ENCODE results near the gene ZC3H18. TPM values are rescaled to one million over a fixed set of nuclear protein-coding genes. Genes with fewer than 3 reads are reported as not detected.

The ZC3H18 gene
- total RNA-seq, 1 experiment from 2014 or later = 76.4 TPM

DNA sequence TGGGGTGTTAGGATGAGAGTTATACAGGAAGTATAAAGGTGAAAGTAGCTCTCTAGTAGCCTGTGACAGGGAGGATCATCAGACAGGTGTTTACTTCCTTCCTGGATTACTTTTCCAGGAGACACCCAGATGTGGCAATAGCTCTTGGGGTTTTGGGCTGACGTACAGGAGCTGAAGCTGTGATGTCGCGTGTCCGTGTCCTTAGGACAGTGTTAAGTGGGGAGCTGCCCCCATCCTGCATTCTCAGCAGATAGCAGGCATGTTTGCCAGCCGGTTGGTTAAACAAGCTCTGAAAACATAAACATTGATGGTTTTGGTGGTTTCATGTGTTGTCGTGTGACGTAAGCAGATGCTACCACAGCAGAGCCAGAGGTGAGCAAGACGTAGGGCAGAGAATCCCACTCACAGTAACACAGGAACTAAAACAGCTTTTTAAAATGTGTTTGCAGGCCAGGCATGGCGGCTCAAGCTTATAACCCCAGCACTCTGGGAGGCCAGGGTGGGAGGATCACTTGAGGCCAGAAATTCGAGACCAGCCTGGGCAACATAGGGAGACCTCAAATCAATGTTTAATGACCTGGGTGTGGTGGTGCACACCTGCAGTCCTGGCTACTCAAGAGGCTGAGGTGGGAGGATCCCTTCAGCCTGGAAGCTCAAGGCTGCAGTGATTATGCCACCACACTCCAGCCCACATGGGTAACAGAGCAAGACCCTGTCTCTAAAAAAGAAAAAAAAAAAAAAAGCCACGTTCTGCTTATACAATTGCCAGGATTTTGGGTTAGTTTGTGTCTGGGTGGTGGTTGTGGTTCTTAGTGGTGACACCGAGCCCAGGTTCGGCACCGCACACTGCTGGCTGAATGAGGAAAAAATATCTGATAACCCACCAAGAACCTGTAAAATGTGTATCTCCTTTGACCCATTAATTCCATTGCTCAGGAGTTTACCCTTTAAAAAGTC lies 49.9 kb downstream of the ZC3H18 start:
- no peak overlapping the region for H2AFZ ChIP-seq
- ChIA-PET CTCF (no interaction called here), POLR2A (ENCODE audit: unreplicated experiment) (no interaction called here)
- no peaks in the 10 kb centered on the region for H3F3A ChIP-seq (ENCODE audit: insufficient read depth, low read depth)
- H3K4me3 ChIP-seq = no peak overlapping the region
- H3K36me3 ChIP-seq (ENCODE audit: low read depth) = no peaks in the 10 kb centered on the region
- no peak overlapping the region for H3K4me2 ChIP-seq
- no peaks in the 10 kb centered on the region for H3K9me2 ChIP-seq (ENCODE audit: insufficient read depth)
- no peak overlapping the region for H3K27ac ChIP-seq
- intact Hi-C loops (cut with micrococcal nuclease; ENCODE audit: unreplicated experiment) = no loop called here
- no TSS peak for BruUV-seq (replicated peaks)
- peak in 1 of 2 experiments; percentile 21 for DNase-seq
- H3K9me3 ChIP-seq (ENCODE audit: insufficient read depth, low read depth) = no peaks in the 10 kb centered on the region
- H3K4me1 ChIP-seq (replicated peaks; ENCODE audit: insufficient read depth) = no peaks in the 10 kb centered on the region
- no peaks in the 10 kb centered on the region for H3K79me2 ChIP-seq (ENCODE audit: low read depth)
- H4K20me1 ChIP-seq (ENCODE audit: insufficient read depth) = peaks cover 3% of the 10 kb centered on the region; the same call in 1 of the 2 replicates
- H3K27me3 ChIP-seq (ENCODE audit: insufficient read depth, low read depth) = no peaks in the 10 kb centered on the region
- no peak for TF ChIP-seq CTCF (conservative IDR thresholded peaks at IDR 0.05)
- TF ChIP-seq EZH2 (IDR thresholded peaks at IDR 0.05; ENCODE audit: low read depth) = no peak

GRCh38 chr16:88622125-88622524 lies 51.9 kb downstream of the ZC3H18 start:
- TF ChIP-seq EZH2 (IDR thresholded peaks at IDR 0.05; ENCODE audit: low read depth) = no peak
- TF ChIP-seq CTCF (conservative IDR thresholded peaks at IDR 0.05) = no peak
- DNase-seq = peak in 1 of 2 experiments; percentile 5

DNA sequence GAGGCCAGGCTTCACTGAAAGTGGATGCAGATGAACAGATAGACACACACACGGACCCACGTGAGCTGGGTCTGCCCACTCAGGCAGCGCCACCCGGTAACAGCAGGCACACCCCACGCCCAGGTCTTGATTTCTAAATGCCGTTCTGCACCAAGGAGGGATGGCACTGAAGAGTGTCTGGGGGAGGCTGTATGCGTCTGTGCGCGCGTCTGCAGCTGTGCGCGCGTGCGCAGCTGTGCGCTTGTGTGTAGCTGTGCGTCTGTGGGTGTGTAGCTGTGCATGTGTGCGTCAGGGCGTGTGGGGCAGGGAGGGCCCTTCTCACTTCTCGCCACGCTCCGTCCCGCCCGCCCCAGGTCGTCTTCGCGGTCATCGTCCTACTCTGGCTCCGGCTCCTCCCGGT lies 52.7 kb downstream of the ZC3H18 start:
- intact Hi-C loops (cut with micrococcal nuclease; ENCODE audit: unreplicated experiment) = no loop called here
- no peak for DNase-seq
- no peaks in the 10 kb centered on the region for H3K4me1 ChIP-seq (replicated peaks; ENCODE audit: insufficient read depth)
- H2AFZ ChIP-seq = no peak overlapping the region
- TF ChIP-seq EZH2 (IDR thresholded peaks at IDR 0.05; ENCODE audit: low read depth) (no peak), CTCF (conservative IDR thresholded peaks at IDR 0.05) (no peak)
- H3K9me2 ChIP-seq (ENCODE audit: insufficient read depth) = no peaks in the 10 kb centered on the region
- H3K27me3 ChIP-seq (ENCODE audit: insufficient read depth, low read depth) = no peaks in the 10 kb centered on the region
- H3K4me3 ChIP-seq = no peak overlapping the region
- H3K36me3 ChIP-seq (ENCODE audit: low read depth) = no peaks in the 10 kb centered on the region
- H3K9me3 ChIP-seq (ENCODE audit: insufficient read depth, low read depth) = no peaks in the 10 kb centered on the region
- H4K20me1 ChIP-seq (ENCODE audit: insufficient read depth) = peaks cover 3% of the 10 kb centered on the region; the same call in 1 of the 2 replicates
- ChIA-PET CTCF (no interaction called here), POLR2A (ENCODE audit: unreplicated experiment) (no interaction called here)
- no peak overlapping the region for H3K4me2 ChIP-seq
- BruUV-seq (replicated peaks) = no TSS peak
- no peaks in the 10 kb centered on the region for H3F3A ChIP-seq (ENCODE audit: insufficient read depth, low read depth)
- no peaks in the 10 kb centered on the region for H3K79me2 ChIP-seq (ENCODE audit: low read depth)
- no peak overlapping the region for H3K27ac ChIP-seq

More at GRCh38 chr16:88622125-88622524, 51.9 kb downstream of the ZC3H18 start:
- intact Hi-C loops (cut with micrococcal nuclease; ENCODE audit: unreplicated experiment) = no loop called here
- Histone ChIP-seq H3K79me2 (ENCODE audit: low read depth) (no peaks in the 10 kb centered on the region), H4K20me1 (ENCODE audit: insufficient read depth) (peaks cover 3% of the 10 kb centered on the region; the same call in 1 of the 2 replicates), H3K27me3 (ENCODE audit: insufficient read depth, low read depth) (no peaks in the 10 kb centered on the region), H3K4me3 (no peak overlapping the region), H3K4me1 (replicated peaks; ENCODE audit: insufficient read depth) (no peaks in the 10 kb centered on the region), H3K4me2 (no peak overlapping the region), H3K9me2 (ENCODE audit: insufficient read depth) (no peaks in the 10 kb centered on the region), H2AFZ (no peak overlapping the region), H3K9me3 (ENCODE audit: insufficient read depth, low read depth) (no peaks in the 10 kb centered on the region), H3K36me3 (ENCODE audit: low read depth) (no peaks in the 10 kb centered on the region), H3K27ac (no peak overlapping the region), H3F3A (ENCODE audit: insufficient read depth, low read depth) (no peaks in the 10 kb centered on the region)
- ChIA-PET POLR2A (ENCODE audit: unreplicated experiment) (no interaction called here), CTCF (no interaction called here)
- BruUV-seq (replicated peaks) = no TSS peak
